ENCODE results near the gene DENND11. TPM values are rescaled to one million over a fixed set of nuclear protein-coding genes. Genes with fewer than 3 reads are reported as not detected.

DENND11 gene
- polyA plus RNA-seq (2013), result 10.9 and 11.5 TPM in 2 replicates

GRCh38 chr7:141702047-141702567, at the start of gene DENND11:
Gene DENND11, minus strand, starts transcription at chr7:141702166. Its CDS starts 13 bp downstream, at chr7:141702153.
- Histone ChIP-seq H4K8ac (ENCODE audit: low read depth, low read length) (peak within 1 kb of the TSS; percentile 30), H3K4me2 (ENCODE audit: low read length) (peak within 1 kb of the TSS; percentile 93), H3K4me1 (ENCODE audit: control insufficient read depth in 1 of 2, insufficient read depth in 2 of 2, low read length in 2 of 2) (peaks cover 0 to 6% of the 10 kb centered on the region in 2 experiments), H2BK12ac (ENCODE audit: low read length) (no peak within 1 kb of the TSS), H3K23ac (ENCODE audit: low read length) (no peak within 1 kb of the TSS), H3K79me2 (ENCODE audit: control insufficient read depth, insufficient read depth, low read length, poor library complexity) (no peaks in the 10 kb centered on the region), H3K79me1 (ENCODE audit: low read length) (peaks cover 2% of the 10 kb centered on the region), H3K9me3 (ENCODE audit: insufficient read depth, low read depth, low read length) (no peaks in the 10 kb centered on the region), H3K36me3 (ENCODE audit: control insufficient read depth in 1 of 2, insufficient read depth in 2 of 2, low read length in 2 of 2) (no peaks in the 10 kb centered on the region), H2BK120ac (ENCODE audit: insufficient read depth, low read length, poor library complexity) (peak within 1 kb of the TSS; percentile 81), H4K91ac (ENCODE audit: low read depth, low read length) (peak within 1 kb of the TSS; percentile 85), H3K4me3 (ENCODE audit: low read depth, low read length) (peak within 1 kb of the TSS; percentile 75), H3K14ac (ENCODE audit: low read length) (peak within 1 kb of the TSS; percentile 27), H3K4ac (ENCODE audit: low read depth, low read length) (no peak within 1 kb of the TSS), H3K27me3 (ENCODE audit: insufficient read depth, low read length) (no peaks in the 10 kb centered on the region), H2AFZ (ENCODE audit: insufficient read depth, low read length, poor library complexity) (peak within 1 kb of the TSS; percentile 81), H2BK5ac (ENCODE audit: low read depth, low read length, poor library complexity) (no peak within 1 kb of the TSS), H3K9ac (ENCODE audit: low read length) (peak within 1 kb of the TSS; percentile 54), H2AK5ac (ENCODE audit: low read length) (no peak within 1 kb of the TSS), H3K18ac (ENCODE audit: low read length) (peak within 1 kb of the TSS; percentile 71), H3K27ac (ENCODE audit: low read depth, low read length) (no peak within 1 kb of the TSS), H4K12ac (ENCODE audit: low read depth, low read length) (no peak within 1 kb of the TSS)
- no CpG with 5 or more reads among the region's 62 CpGs for WGBS (ENCODE audit: extremely low coverage, insufficient coverage, insufficient read length)
- peak; percentile 12 to 52 for DNase-seq

- no CpG with 5 or more reads among the region's 2 CpGs for WGBS (ENCODE audit: extremely low coverage, insufficient coverage, insufficient read length)
- peaks cover 6% of the 10 kb centered on the region for H3K9me3 ChIP-seq (ENCODE audit: insufficient read depth, low read depth, low read length)
- H2BK12ac ChIP-seq (ENCODE audit: low read length), result no peak overlapping the region
These were observed 46.4 kb upstream of the DENND11 start for GRCh38 chr7:141748396-141748795.

GRCh38 chr7:141744131-141744530, 42.2 kb upstream of the DENND11 start:
- WGBS (ENCODE audit: extremely low coverage, insufficient coverage, insufficient read length), result no CpG with 5 or more reads among the region's 2 CpGs
- Histone ChIP-seq H4K12ac (ENCODE audit: low read depth, low read length) (no peak overlapping the region), H3K79me1 (ENCODE audit: low read length) (no peaks in the 10 kb centered on the region), H2BK120ac (ENCODE audit: insufficient read depth, low read length, poor library complexity) (no peak overlapping the region), H3K4me1 (ENCODE audit: control insufficient read depth in 1 of 2, insufficient read depth in 2 of 2, low read length in 2 of 2) (peaks cover 0 to 3% of the 10 kb centered on the region in 2 experiments), H3K4me3 (ENCODE audit: low read depth, low read length) (no peak overlapping the region), H3K4ac (ENCODE audit: low read depth, low read length) (no peak overlapping the region), H2AK5ac (ENCODE audit: low read length) (no peak overlapping the region), H4K8ac (ENCODE audit: low read depth, low read length) (no peak overlapping the region), H2BK12ac (ENCODE audit: low read length) (no peak overlapping the region), H3K14ac (ENCODE audit: low read length) (no peak overlapping the region), H3K27ac (ENCODE audit: low read depth, low read length) (no peak overlapping the region), H4K91ac (ENCODE audit: low read depth, low read length) (no peak overlapping the region), H3K36me3 (ENCODE audit: control insufficient read depth in 1 of 2, insufficient read depth in 2 of 2, low read length in 2 of 2) (peaks cover 18 to 35% of the 10 kb centered on the region in 2 experiments), H3K9me3 (ENCODE audit: insufficient read depth, low read depth, low read length) (no peaks in the 10 kb centered on the region), H3K23ac (ENCODE audit: low read length) (no peak overlapping the region), H3K18ac (ENCODE audit: low read length) (no peak overlapping the region), H2AFZ (ENCODE audit: insufficient read depth, low read length, poor library complexity) (no peak overlapping the region), H2BK5ac (ENCODE audit: low read depth, low read length, poor library complexity) (no peak overlapping the region), H3K27me3 (ENCODE audit: insufficient read depth, low read length) (no peaks in the 10 kb centered on the region), H3K4me2 (ENCODE audit: low read length) (no peak overlapping the region), H3K79me2 (ENCODE audit: control insufficient read depth, insufficient read depth, low read length, poor library complexity) (peaks cover 2% of the 10 kb centered on the region), H3K9ac (ENCODE audit: low read length) (no peak overlapping the region)
- no peak for DNase-seq

More at GRCh38 chr7:141748396-141748795, 46.4 kb upstream of the DENND11 start:
- H3K23ac ChIP-seq (ENCODE audit: low read length), result no peak overlapping the region
- H2BK120ac ChIP-seq (ENCODE audit: insufficient read depth, low read length, poor library complexity), result no peak overlapping the region
- no peak overlapping the region for H3K18ac ChIP-seq (ENCODE audit: low read length)
- H4K12ac ChIP-seq (ENCODE audit: low read depth, low read length), result no peak overlapping the region
- H3K27ac ChIP-seq (ENCODE audit: low read depth, low read length), result no peak overlapping the region
- H3K9ac ChIP-seq (ENCODE audit: low read length), result no peak overlapping the region
- no peaks in the 10 kb centered on the region for H3K79me1 ChIP-seq (ENCODE audit: low read length)
- no peak overlapping the region for H3K14ac ChIP-seq (ENCODE audit: low read length)
- no peaks in the 10 kb centered on the region for H3K27me3 ChIP-seq (ENCODE audit: insufficient read depth, low read length)
- peak in 1 of 2 donors; percentile 28 for DNase-seq
- H4K8ac ChIP-seq (ENCODE audit: low read depth, low read length), result no peak overlapping the region
- no peak overlapping the region for H2AK5ac ChIP-seq (ENCODE audit: low read length)
- no peak overlapping the region for H4K91ac ChIP-seq (ENCODE audit: low read depth, low read length)
- no peak overlapping the region for H3K4me2 ChIP-seq (ENCODE audit: low read length)
- H3K4me1 ChIP-seq (ENCODE audit: control insufficient read depth in 1 of 2, insufficient read depth in 2 of 2, low read length in 2 of 2), result no peaks in the 10 kb centered on the region
- peaks cover 22 to 39% of the 10 kb centered on the region in 2 experiments for H3K36me3 ChIP-seq (ENCODE audit: control insufficient read depth in 1 of 2, insufficient read depth in 2 of 2, low read length in 2 of 2)
- H3K4me3 ChIP-seq (ENCODE audit: low read depth, low read length), result no peak overlapping the region
- no peak overlapping the region for H2BK5ac ChIP-seq (ENCODE audit: low read depth, low read length, poor library complexity)
- H2AFZ ChIP-seq (ENCODE audit: insufficient read depth, low read length, poor library complexity), result no peak overlapping the region
- H3K4ac ChIP-seq (ENCODE audit: low read depth, low read length), result no peak overlapping the region
- no peaks in the 10 kb centered on the region for H3K79me2 ChIP-seq (ENCODE audit: control insufficient read depth, insufficient read depth, low read length, poor library complexity)

- Histone ChIP-seq H4K91ac (ENCODE audit: low read depth, low read length) (no peak overlapping the region), H3K9ac (ENCODE audit: low read length) (no peak overlapping the region), H3K4me2 (ENCODE audit: low read length) (no peak overlapping the region), H2BK5ac (ENCODE audit: low read depth, low read length, poor library complexity) (no peak overlapping the region), H3K4me3 (ENCODE audit: low read depth, low read length) (no peak overlapping the region), H2AK5ac (ENCODE audit: low read length) (no peak overlapping the region), H3K79me1 (ENCODE audit: low read length) (peaks cover 2% of the 10 kb centered on the region), H2BK120ac (ENCODE audit: insufficient read depth, low read length, poor library complexity) (no peak overlapping the region), H3K36me3 (ENCODE audit: control insufficient read depth in 1 of 2, insufficient read depth in 2 of 2, low read length in 2 of 2) (peaks cover 18 to 32% of the 10 kb centered on the region in 2 experiments), H3K18ac (ENCODE audit: low read length) (no peak overlapping the region), H4K8ac (ENCODE audit: low read depth, low read length) (no peak overlapping the region), H3K27ac (ENCODE audit: low read depth, low read length) (no peak overlapping the region), H3K4me1 (ENCODE audit: control insufficient read depth in 1 of 2, insufficient read depth in 2 of 2, low read length in 2 of 2) (peaks cover 0 to 6% of the 10 kb centered on the region in 2 experiments), H3K79me2 (ENCODE audit: control insufficient read depth, insufficient read depth, low read length, poor library complexity) (peaks cover 5% of the 10 kb centered on the region), H2AFZ (ENCODE audit: insufficient read depth, low read length, poor library complexity) (no peak overlapping the region), H2BK12ac (ENCODE audit: low read length) (no peak overlapping the region), H3K27me3 (ENCODE audit: insufficient read depth, low read length) (no peaks in the 10 kb centered on the region), H4K12ac (ENCODE audit: low read depth, low read length) (no peak overlapping the region), H3K14ac (ENCODE audit: low read length) (no peak overlapping the region), H3K9me3 (ENCODE audit: insufficient read depth, low read depth, low read length) (no peaks in the 10 kb centered on the region), H3K4ac (ENCODE audit: low read depth, low read length) (no peak overlapping the region), H3K23ac (ENCODE audit: low read length) (no peak overlapping the region)
- peak in 1 of 2 donors; percentile 56 for DNase-seq
- no CpG with 5 or more reads among the region's 1 CpG for WGBS (ENCODE audit: extremely low coverage, insufficient coverage, insufficient read length)
These were observed 40.3 kb upstream of the DENND11 start for GRCh38 chr7:141742229-141742628.
